ENCODE data around the gene SLC41A1. TPM values are rescaled to one million over a fixed set of nuclear protein-coding genes. Genes with fewer than 3 reads are reported as not detected.

Gene SLC41A1
- total and polyA plus RNA-seq, 2 donors (not counting 1 experiment from before 2014, with no cell fraction given): 15.8 to 24.2 TPM

DNA sequence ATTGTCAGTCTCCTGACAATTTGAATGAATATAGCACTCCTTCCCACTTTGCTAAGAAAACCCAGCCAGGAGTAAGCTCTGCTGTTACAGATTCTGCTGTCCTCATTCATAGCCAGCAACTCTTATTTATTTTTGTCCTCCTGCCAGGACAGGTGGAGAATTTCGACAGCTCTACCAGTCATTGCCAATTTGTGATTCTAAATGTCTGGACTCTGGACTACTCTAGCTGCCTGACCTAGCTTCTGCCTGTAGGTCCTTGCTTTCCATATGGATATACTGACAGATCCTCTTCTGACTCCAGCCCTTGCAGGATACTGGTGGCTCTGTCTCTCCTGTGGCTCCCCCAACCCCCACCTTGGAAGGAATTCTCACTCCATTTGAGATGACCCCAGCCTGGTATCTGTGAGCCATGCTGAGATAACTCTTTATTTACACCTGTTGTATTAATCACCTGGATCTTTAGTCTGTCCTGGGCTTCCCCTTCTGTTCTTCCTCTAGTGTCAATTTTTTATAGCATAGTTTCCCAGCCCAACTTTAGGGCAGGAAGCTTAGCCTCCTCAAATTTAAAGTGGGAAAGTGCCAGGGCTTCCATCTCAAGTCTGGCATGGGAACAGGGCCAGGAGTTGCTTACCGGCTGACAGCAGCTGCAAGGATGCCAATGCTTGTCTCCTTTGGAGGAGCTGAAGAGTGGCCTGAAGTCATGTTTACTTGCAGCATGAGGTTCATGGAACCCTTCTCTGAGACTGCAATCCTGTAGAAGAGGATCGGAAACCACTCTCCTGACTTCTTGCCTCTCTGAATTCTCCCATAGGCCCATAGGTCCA, 30.2 kb upstream of the SLC41A1 start:
- H3K27me3 Mint-ChIP-seq: no peaks in the 10 kb centered on the region
- H4K20me1 ChIP-seq (ENCODE audit: control insufficient read depth, insufficient read depth, low read length, poor library complexity, severe bottlenecking): no peaks in the 10 kb centered on the region
- no peaks in the 10 kb centered on the region for H3K4me1 Mint-ChIP-seq
- H2AFZ ChIP-seq (ENCODE audit: insufficient read depth, low read depth, low read length, poor library complexity, severe bottlenecking): no peak overlapping the region
- DNase-seq: no peak
- no peaks in the 10 kb centered on the region for H3K9me3 Mint-ChIP-seq (ENCODE audit: insufficient read depth)
- TF ChIP-seq, protein P1, sequence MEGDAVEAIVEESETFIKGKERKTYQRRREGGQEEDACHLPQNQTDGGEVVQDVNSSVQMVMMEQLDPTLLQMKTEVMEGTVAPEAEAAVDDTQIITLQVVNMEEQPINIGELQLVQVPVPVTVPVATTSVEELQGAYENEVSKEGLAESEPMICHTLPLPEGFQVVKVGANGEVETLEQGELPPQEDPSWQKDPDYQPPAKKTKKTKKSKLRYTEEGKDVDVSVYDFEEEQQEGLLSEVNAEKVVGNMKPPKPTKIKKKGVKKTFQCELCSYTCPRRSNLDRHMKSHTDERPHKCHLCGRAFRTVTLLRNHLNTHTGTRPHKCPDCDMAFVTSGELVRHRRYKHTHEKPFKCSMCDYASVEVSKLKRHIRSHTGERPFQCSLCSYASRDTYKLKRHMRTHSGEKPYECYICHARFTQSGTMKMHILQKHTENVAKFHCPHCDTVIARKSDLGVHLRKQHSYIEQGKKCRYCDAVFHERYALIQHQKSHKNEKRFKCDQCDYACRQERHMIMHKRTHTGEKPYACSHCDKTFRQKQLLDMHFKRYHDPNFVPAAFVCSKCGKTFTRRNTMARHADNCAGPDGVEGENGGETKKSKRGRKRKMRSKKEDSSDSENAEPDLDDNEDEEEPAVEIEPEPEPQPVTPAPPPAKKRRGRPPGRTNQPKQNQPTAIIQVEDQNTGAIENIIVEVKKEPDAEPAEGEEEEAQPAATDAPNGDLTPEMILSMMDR (IDR thresholded peaks at IDR 0.05): no peak
- TF ChIP-seq EZH2 (IDR thresholded peaks at IDR 0.05; ENCODE audit: borderline replicate concordance, insufficient read depth, low read depth, low read length, poor library complexity, severe bottlenecking): no peak
- ChIA-PET POLR2A (no interaction called here), CTCF (interaction anchor here (1.0 to 1.6 kb wide), 2 partner anchors 16 to 51 kb away, joined by 3 read pairs; no protein-coding TSS in a partner anchor)
- 100% methylated on average over 1 of the region's 3 CpGs for WGBS (ENCODE audit: insufficient coverage)
- no peaks in the 10 kb centered on the region for H3K4me1 ChIP-seq (ENCODE audit: control insufficient read depth in 2 of 2, insufficient read depth in 2 of 2, low read length in 2 of 2)
- H3K79me2 ChIP-seq (ENCODE audit: control insufficient read depth, insufficient read depth, low read length): no peaks in the 10 kb centered on the region
- H3K4me2 ChIP-seq (replicated peaks; ENCODE audit: low read depth, low read length, poor library complexity, severe bottlenecking): no peak overlapping the region
- no peak overlapping the region for H3K4me3 Mint-ChIP-seq
- H3K27ac Mint-ChIP-seq: no peak overlapping the region
- no peaks in the 10 kb centered on the region for H3K36me3 ChIP-seq (replicated peaks in 1 of 2; ENCODE audit: control extremely low read depth in 1 of 2, control insufficient read depth in 1 of 2, extremely low read depth in 1 of 2, insufficient read depth in 2 of 2, low read length in 1 of 2)
- no peaks in the 10 kb centered on the region for H3K9me3 ChIP-seq (ENCODE audit: control extremely low read depth in 1 of 3, control insufficient read depth in 2 of 3, insufficient read depth in 1 of 3, low read length in 2 of 3)
- no peak overlapping the region for H3K9ac ChIP-seq (ENCODE audit: low read length)
- no peaks in the 10 kb centered on the region for H3K27me3 ChIP-seq (replicated peaks in 1 of 4; ENCODE audit: control extremely low read depth in 1 of 4, control insufficient read depth in 3 of 4, insufficient read depth in 4 of 4, low read length in 3 of 4)
- ATAC-seq (ENCODE audit: low read depth): no peak
- H3K4me3 ChIP-seq (ENCODE audit: control extremely low read depth in 1 of 5, extremely low read depth in 1 of 5, insufficient read depth in 1 of 5, low read depth in 2 of 5, low read length in 4 of 5): no peak overlapping the region
- intact Hi-C loops (cut with micrococcal nuclease): no loop called here
- H3K27ac ChIP-seq (ENCODE audit: low read length in 2 of 2): no peak overlapping the region

DNA sequence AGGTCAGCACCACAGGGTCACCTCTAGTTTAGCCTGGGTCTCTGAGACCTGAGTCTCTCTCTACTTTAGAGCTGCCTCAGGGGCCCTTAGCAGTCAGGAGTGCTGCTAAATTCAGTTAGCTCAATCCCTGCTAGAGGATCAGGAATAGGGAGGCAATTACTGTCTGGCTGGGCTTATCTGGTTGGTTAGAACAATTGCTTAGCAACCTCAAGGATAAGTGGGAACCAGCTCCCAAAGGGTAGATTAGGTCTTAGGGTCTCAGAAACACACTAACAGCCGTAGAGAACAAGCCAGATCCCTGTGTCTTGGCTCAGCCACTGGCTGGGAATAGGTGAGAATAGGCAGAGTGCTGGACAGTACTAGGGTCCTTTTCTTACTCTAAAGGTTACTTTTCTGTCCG, 29.2 kb upstream of the SLC41A1 start:
- Mint-ChIP-seq H3K27me3 (no peaks in the 10 kb centered on the region), H3K9me3 (ENCODE audit: insufficient read depth) (no peaks in the 10 kb centered on the region), H3K4me1 (no peaks in the 10 kb centered on the region), H3K4me3 (no peak overlapping the region), H3K27ac (no peak overlapping the region)
- POLR2A ChIA-PET: no interaction called here
- TF ChIP-seq EZH2 (IDR thresholded peaks at IDR 0.05; ENCODE audit: borderline replicate concordance, insufficient read depth, low read depth, low read length, poor library complexity, severe bottlenecking): no peak
- TF ChIP-seq, protein P1 (IDR thresholded peaks at IDR 0.05): no peak
- H3K4me3 ChIP-seq (ENCODE audit: control extremely low read depth in 1 of 5, extremely low read depth in 1 of 5, insufficient read depth in 1 of 5, low read depth in 2 of 5, low read length in 4 of 5): no peak overlapping the region
- no peaks in the 10 kb centered on the region for H3K79me2 ChIP-seq (ENCODE audit: control insufficient read depth, insufficient read depth, low read length)
- H3K27me3 ChIP-seq (replicated peaks in 1 of 4; ENCODE audit: control extremely low read depth in 1 of 4, control insufficient read depth in 3 of 4, insufficient read depth in 4 of 4, low read length in 3 of 4): no peaks in the 10 kb centered on the region
- WGBS (ENCODE audit: insufficient coverage): 83% methylated on average over 1 of the region's 2 CpGs
- no peak overlapping the region for H3K27ac ChIP-seq (ENCODE audit: low read length in 2 of 2)
- no peak overlapping the region for H3K9ac ChIP-seq (ENCODE audit: low read length)
- H3K9me3 ChIP-seq (ENCODE audit: control extremely low read depth in 1 of 3, control insufficient read depth in 2 of 3, insufficient read depth in 1 of 3, low read length in 2 of 3): no peaks in the 10 kb centered on the region
- intact Hi-C loops (cut with micrococcal nuclease): no loop called here
- DNase-seq: no peak
- no peak overlapping the region for H2AFZ ChIP-seq (ENCODE audit: insufficient read depth, low read depth, low read length, poor library complexity, severe bottlenecking)
- no peak for ATAC-seq (ENCODE audit: low read depth)
- no peak overlapping the region for H3K4me2 ChIP-seq (replicated peaks; ENCODE audit: low read depth, low read length, poor library complexity, severe bottlenecking)
- CTCF ChIA-PET: interaction anchor here (1.0 kb wide), 1 partner anchor 50 kb away, joined by 3 read pairs; no protein-coding TSS in a partner anchor
- no peaks in the 10 kb centered on the region for H4K20me1 ChIP-seq (ENCODE audit: control insufficient read depth, insufficient read depth, low read length, poor library complexity, severe bottlenecking)
- H3K4me1 ChIP-seq (ENCODE audit: control insufficient read depth in 2 of 2, insufficient read depth in 2 of 2, low read length in 2 of 2): no peaks in the 10 kb centered on the region
- H3K36me3 ChIP-seq (replicated peaks in 1 of 2; ENCODE audit: control extremely low read depth in 1 of 2, control insufficient read depth in 1 of 2, extremely low read depth in 1 of 2, insufficient read depth in 2 of 2, low read length in 1 of 2): no peaks in the 10 kb centered on the region

All from B cell (primary cell).